OCI-LY7 (cell line): ENCODE data around the gene IFT25.

Source experiments
- CTCF ChIP-seq: fragments of 200-600 bp; sonication (generic); conservative IDR thresholded peaks from 2 replicates; pipeline ENCODE4 v1.5.1; 2014; ENCODE audit warnings: mild to moderate bottlenecking, antibody characterized with exemption, low read length, moderate library complexity, mixed read lengths
- EZH2phosphoT487 ChIP-seq: fragments of 200-600 bp; sonication (generic); IDR thresholded peaks from 2 replicates; pipeline ENCODE4 v1.6.1; 2018; ENCODE audit warnings: low read depth, borderline replicate concordance, mild to moderate bottlenecking, mixed run types, antibody characterized with exemption, low read length, moderate library complexity, mixed read lengths

- TF ChIP-seq CTCF (no peak), EZH2phosphoT487 (no peak)
Measured at GRCh38 chr1:53911442-53911841, 34.1 kb downstream of the IFT25 start.
